ENCODE measurements around the gene TMEM18. TPM values are rescaled to one million over a fixed set of nuclear protein-coding genes. Genes with fewer than 3 reads are reported as not detected.

The TMEM18 gene
- total RNA-seq, 1 donor: 19.4 TPM

- no peak for TF ChIP-seq CTCF (IDR thresholded peaks at IDR 0.05; ENCODE audit: insufficient read depth, low read depth, low read length)
- no peak for DNase-seq (ENCODE audit: low read depth)
- H3K4me3 ChIP-seq (ENCODE audit: low read depth, low read length): no peak overlapping the region
Observed at GRCh38 chr2:623130-623922, 53.9 kb downstream of the TMEM18 start.

GRCh38 chr2:622357-622756 is 54.8 kb downstream of the TMEM18 start:
- TF ChIP-seq CTCF (IDR thresholded peaks at IDR 0.05; ENCODE audit: insufficient read depth, low read depth, low read length): no peak
- no peak overlapping the region for H3K4me3 ChIP-seq (ENCODE audit: low read depth, low read length)
- DNase-seq (ENCODE audit: low read depth): no peak

- no peak overlapping the region for H3K4me3 ChIP-seq (ENCODE audit: low read depth, low read length)
- no peak for TF ChIP-seq CTCF (IDR thresholded peaks at IDR 0.05; ENCODE audit: insufficient read depth, low read depth, low read length)
- DNase-seq (ENCODE audit: low read depth): no peak
Observed at GRCh38 chr2:621303-622099, 55.7 kb downstream of the TMEM18 start.

- no peak overlapping the region for H3K4me3 ChIP-seq (ENCODE audit: low read depth, low read length)
- no peak for TF ChIP-seq CTCF (IDR thresholded peaks at IDR 0.05; ENCODE audit: insufficient read depth, low read depth, low read length)
Observed at GRCh38 chr2:620471-621302, 56.5 kb downstream of the TMEM18 start.

GRCh38 chr2:620004-620403 is 57.2 kb downstream of the TMEM18 start:
- DNase-seq (ENCODE audit: low read depth): no peak
- TF ChIP-seq CTCF (IDR thresholded peaks at IDR 0.05; ENCODE audit: insufficient read depth, low read depth, low read length): no peak
- no peak overlapping the region for H3K4me3 ChIP-seq (ENCODE audit: low read depth, low read length)

More at GRCh38 chr2:620471-621302, 56.5 kb downstream of the TMEM18 start:
- DNase-seq (ENCODE audit: low read depth): no peak

GRCh38 chr2:618422-618990 is 58.7 kb downstream of the TMEM18 start:
- H3K4me3 ChIP-seq (ENCODE audit: low read depth, low read length): no peak overlapping the region
- no peak for TF ChIP-seq CTCF (IDR thresholded peaks at IDR 0.05; ENCODE audit: insufficient read depth, low read depth, low read length)
- no peak for DNase-seq (ENCODE audit: low read depth)
